Fibroblast of pulmonary artery (primary cell): ENCODE data around the gene UBE2J2.

Experiments used
- DNase-seq: peaks from one replicate; pipeline ENCODE4 v3.0.0-alpha.2; 2010; ENCODE audit warnings: low read depth
- H3K4me3 ChIP-seq: replicated peaks from 2 replicates; pipeline ENCODE4 v1.5.1; 2011; ENCODE audit warnings: low read depth, mild to moderate bottlenecking, control low read depth, low read length, moderate library complexity
- TF ChIP-seq, protein P1 (sequence below): IDR thresholded peaks from 2 replicates; pipeline ENCODE4 v1.5.1; 2011; ENCODE audit warnings: mild to moderate bottlenecking, control low read depth, low read length, inconsistent platforms; ENCODE audit errors: missing control alignments

The UBE2J2 gene

DNA sequence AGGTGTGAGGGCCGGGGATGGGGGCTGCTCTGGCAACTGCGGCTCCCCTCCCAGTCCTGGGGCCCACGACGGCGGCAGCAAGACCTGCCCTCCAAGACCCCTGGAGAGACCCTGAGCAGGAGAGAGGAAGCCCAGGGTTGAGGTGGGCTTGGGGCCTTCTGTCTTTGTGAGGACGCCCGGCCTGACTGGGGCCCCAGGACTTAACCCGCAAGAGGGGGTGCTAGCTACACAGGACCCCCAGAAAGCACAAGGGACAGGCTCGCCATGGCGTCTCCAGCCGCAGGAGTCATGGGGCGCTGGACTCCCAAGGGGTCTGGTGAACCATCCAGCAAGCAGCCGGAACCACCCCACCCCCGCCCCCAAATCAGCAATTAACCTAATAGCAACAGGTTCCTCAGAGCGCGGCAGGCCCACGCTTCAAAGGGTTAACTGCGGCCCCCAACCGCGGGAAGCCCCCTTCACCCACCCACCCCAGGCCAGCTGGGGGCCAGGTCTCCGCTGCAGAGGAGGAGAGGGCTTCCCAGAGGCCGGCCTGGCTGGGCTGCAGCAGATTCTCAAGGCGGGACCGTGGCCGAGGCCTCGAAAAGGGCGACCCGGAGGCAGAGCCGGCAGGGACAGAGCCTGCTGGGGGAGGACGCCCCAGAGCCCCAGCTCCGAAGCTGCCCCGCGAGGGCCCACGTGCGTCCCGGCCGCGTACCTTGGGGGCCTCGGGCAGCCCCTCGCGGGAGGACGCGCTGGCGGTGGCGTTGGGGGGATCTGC lies 27.7 kb downstream of the UBE2J2 start:
- H3K4me3 ChIP-seq = no peak overlapping the region
- TF ChIP-seq, protein P1, sequence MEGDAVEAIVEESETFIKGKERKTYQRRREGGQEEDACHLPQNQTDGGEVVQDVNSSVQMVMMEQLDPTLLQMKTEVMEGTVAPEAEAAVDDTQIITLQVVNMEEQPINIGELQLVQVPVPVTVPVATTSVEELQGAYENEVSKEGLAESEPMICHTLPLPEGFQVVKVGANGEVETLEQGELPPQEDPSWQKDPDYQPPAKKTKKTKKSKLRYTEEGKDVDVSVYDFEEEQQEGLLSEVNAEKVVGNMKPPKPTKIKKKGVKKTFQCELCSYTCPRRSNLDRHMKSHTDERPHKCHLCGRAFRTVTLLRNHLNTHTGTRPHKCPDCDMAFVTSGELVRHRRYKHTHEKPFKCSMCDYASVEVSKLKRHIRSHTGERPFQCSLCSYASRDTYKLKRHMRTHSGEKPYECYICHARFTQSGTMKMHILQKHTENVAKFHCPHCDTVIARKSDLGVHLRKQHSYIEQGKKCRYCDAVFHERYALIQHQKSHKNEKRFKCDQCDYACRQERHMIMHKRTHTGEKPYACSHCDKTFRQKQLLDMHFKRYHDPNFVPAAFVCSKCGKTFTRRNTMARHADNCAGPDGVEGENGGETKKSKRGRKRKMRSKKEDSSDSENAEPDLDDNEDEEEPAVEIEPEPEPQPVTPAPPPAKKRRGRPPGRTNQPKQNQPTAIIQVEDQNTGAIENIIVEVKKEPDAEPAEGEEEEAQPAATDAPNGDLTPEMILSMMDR = no peak
- no peak for DNase-seq

DNA sequence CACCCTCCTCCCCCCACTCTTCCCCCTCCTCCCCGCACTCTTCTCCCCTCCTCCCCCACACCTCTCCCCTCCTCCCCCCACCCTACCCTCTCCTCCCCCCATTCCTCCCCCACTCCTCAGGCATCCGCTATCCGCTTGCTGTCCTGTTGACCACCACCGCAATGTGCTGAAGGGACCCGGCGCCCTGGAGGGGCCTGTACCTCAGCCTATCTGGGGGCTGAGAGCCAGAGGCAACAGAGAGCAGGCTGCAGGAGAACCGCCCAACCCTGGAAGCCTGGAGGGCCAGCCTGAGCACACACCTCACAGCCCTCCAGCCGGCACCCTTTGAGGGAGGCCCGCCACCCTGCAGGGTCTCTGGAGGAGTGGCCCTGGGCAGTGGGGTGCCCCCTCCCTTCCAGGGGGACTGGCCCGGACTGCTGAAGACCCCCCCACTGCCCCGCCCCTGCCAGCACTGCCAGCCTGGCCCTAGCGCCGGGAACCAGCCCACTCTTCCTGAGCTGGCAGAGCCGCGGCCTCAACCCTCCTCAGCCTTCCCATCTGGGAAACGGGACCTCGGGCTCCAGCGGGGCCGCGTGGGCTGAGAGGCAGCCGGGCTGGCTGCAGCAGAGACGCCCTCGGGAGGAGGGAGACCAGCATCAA lies 28.4 kb downstream of the UBE2J2 start:
- TF ChIP-seq, protein P1 = no peak
- H3K4me3 ChIP-seq = no peak overlapping the region
- DNase-seq = no peak

DNA sequence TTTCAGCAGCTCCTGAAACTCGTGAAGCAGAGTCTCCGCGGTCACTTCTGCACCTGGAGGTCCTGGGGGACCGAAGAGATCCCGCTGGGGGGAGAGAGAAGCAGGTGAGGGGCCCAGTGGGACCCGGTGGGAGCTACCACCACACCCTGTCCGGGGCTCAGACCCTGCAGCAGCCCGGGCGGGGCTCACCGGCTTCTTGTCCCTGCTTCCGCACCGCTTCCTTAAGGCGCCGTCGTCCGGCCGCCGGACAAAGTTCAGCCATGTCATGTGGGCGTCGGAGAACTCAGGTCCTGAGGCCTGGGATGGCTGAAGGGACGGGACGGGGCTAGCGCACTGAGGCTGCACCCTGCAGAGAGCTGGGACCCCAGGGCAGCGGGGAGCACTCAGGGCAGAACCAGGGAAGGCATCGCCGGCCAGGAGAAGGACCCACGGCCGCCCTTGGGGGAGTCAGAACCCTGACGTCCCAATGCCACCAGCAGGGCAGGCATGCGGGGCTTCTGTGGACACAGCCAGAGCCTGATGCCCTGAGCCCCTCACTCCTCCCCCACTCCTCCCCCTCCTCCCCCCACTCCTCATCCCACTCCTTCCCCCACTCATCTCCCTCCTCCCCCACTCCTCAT lies 29.4 kb downstream of the UBE2J2 start:
- TF ChIP-seq, protein P1 = no peak
- H3K4me3 ChIP-seq = no peak overlapping the region
- no peak for DNase-seq

DNA sequence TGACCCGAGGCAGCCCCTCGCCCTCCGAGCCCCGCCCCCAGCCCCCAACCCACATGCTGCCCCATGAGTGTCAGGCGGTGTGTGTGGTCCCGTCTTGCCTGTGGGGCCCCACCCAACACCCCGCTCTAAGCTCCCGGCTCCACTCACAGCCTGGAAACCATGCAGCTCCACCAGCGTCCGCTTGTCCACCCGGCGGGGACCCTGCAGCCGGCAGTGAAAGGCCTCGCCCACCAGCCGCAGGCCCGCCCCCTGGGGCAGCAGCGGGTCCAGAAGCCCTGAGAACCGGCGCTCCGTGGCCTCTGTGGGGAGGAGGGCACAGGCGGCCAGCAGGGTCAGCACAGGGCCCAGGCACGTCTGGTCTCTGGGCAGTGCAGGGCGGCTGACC lies 29.9 kb downstream of the UBE2J2 start:
- DNase-seq = no peak
- TF ChIP-seq, protein P1 = no peak
- no peak overlapping the region for H3K4me3 ChIP-seq

DNA sequence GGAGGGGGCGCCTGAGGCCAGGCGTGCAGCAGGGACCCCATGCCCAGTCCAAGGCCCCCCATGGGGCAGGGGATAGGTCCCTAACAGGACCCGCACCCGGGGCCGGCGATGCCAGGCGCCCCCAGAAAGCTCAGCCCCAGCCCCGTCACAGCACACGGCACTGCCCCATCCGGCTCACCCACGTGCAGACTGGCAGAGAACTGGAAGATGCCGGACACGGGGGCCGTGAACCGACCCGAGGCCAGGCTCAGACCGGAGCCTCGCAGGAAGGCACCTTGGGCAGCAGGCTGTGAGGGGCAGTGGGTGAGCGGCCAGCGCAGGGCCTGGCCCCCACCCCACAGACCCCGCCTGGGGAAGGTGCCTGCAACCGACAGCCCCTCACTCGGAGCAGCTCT lies 30.4 kb downstream of the UBE2J2 start:
- TF ChIP-seq, protein P1 = no peak
- no peak overlapping the region for H3K4me3 ChIP-seq
- no peak for DNase-seq

DNA sequence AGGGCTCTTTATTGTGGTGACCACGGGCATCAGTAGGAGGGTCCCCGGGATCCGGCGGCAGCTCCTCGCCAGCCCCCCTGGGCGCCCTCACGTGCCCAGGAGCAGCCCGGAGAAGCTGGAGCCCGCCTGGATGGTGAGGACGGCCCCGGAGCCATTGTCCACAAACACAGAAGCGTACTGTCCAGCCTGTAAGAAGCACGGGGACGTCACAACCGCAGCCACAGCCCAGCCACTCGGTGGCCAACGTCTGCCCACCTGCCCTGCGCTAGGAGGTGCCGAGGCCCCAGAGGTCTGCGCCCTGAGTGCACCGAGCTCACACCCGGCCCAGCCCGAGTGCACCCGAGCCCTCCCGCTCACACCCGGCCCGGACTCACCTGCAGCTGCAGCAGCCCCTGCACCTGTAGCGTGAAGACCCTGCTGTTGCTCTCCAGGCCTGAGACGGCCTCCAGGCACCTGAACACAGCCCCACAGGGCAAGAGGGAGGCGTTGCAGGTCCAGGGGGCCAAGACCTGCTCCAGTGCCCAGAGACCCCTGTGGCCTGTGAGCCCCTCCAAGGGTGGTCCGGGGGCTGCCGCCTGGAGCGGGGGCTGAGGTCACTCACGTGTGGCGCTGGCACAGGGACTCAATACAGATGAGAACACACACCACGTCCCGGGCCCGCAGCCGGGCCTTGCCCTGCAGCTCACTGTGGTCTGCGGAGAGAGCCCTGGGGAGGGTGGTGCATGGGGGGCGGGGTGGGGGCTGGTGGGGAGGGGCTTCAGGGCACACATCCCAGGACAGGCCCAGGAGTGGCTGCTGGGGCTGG lies 31.0 kb downstream of the UBE2J2 start:
- TF ChIP-seq, protein P1 = no peak
- no peak for DNase-seq
- no peak overlapping the region for H3K4me3 ChIP-seq
